ENCODE data around the gene HADH. TPM values are rescaled to one million over a fixed set of nuclear protein-coding genes. Genes with fewer than 3 reads are reported as not detected.

Gene HADH
- 10 to 100 TPM; 31.5 to 39.9 (median 35.3) TPM for total RNA-seq

DNA sequence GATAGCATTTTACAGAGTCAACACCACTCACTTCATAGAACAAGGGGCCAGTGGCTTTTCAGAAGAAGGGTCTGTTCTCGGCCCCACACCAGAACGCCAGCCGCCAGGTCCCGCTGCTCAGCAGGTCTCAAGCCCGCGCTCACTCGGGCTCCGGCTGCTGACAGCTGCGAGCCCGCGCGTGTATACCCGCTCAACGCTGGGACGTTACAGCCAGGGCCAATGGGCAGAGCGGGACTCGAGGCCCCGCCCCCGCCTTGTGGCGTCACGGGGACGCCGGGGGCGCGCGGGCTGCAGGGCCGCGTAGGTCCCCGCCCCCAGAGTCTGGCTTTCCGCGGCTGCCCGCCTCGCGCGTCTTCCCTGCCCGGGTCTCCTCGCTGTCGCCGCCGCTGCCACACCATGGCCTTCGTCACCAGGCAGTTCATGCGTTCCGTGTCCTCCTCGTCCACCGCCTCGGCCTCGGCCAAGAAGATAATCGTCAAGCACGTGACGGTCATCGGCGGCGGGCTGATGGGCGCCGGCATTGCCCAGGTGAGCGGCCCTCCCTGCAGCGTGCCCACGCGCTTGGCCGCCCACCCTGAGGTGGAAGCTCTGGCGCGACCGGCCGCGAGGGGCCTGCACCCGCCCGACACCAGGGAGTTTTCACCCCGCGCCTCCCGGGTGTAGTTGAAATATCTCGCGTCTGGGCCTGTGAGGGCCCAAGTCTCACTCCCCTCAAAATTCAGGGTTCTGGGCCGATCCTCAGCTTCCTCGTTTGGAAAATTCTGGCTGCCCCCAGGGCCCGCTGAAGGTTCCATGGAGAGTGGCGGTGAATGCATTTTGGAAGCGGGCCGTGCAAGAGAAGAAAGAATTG lies at the start of gene HADH:
Gene HADH (plus strand): TSS at position 353 of the 850 bp plus-strand sequence. CDS start 44 bp downstream, at position 397.
- DNase-seq (ENCODE audit: low spot score in 2 of 2) = peak; percentile 91 to 98
- intact Hi-C loops (cut with DNase I; ENCODE audit: low total_unique reads) = no loop called here
- TF ChIP-seq POLR2A (IDR thresholded peaks at IDR 0.05) (no peak), CTCF (IDR thresholded peaks at IDR 0.05) (no peak)
- WGBS, 2 donors = 0 to 1% methylated on average over 46 to 48 of the region's 78 CpGs
- H3K4me3 ChIP-seq (ENCODE audit: low read depth, poor library complexity, severe bottlenecking) = peak within 1 kb of the TSS; percentile 78

- no peak overlapping the region for H3K4me3 ChIP-seq (ENCODE audit: low read depth, poor library complexity, severe bottlenecking)
- TF ChIP-seq CTCF (IDR thresholded peaks at IDR 0.05) (no peak), POLR2A (IDR thresholded peaks at IDR 0.05) (no peak)
- intact Hi-C loops (cut with DNase I; ENCODE audit: low total_unique reads) = no loop called here
- DNase-seq (ENCODE audit: low spot score in 2 of 2) = no peak
- WGBS, 2 donors = 95 to 96% methylated on average over 3 of the region's 3 CpGs
These were observed 43.9 kb upstream of the HADH start for GRCh38 chr4:107945809-107946208.

GRCh38 chr4:107950746-107951540 lies 38.7 kb upstream of the HADH start:
- DNase-seq (ENCODE audit: low spot score in 2 of 2) = no peak
- intact Hi-C loops (cut with DNase I; ENCODE audit: low total_unique reads) = no loop called here
- H3K4me3 ChIP-seq (ENCODE audit: low read depth, poor library complexity, severe bottlenecking) = no peak overlapping the region
- 88 to 94% methylated on average over 2 of the region's 2 CpGs for WGBS, 2 donors
- TF ChIP-seq CTCF (IDR thresholded peaks at IDR 0.05) (no peak), POLR2A (IDR thresholded peaks at IDR 0.05) (no peak)

DNA sequence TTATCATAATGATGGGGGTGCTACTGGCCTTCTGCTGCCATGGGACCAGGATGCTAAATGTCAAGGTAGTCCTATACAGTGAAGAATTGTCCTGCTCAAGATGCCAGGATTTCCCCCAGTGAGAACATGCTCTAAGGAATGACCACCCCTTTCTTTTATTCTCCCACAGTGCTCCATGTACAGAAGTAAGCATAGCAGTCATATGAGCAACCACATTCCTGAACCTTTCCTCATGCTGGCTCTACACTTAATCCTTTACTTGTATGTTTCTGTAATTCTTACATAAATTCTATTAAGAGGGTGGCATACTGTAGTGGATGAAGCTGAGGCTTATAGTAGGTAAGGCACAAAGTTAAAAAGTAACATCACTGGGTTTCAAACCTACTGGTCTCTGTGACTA lies 38.1 kb upstream of the HADH start:
- intact Hi-C loops (cut with DNase I; ENCODE audit: low total_unique reads) = no loop called here
- no peak for DNase-seq (ENCODE audit: low spot score in 2 of 2)
- no peak for TF ChIP-seq CTCF (IDR thresholded peaks at IDR 0.05)
- TF ChIP-seq POLR2A (IDR thresholded peaks at IDR 0.05) = no peak
- no peak overlapping the region for H3K4me3 ChIP-seq (ENCODE audit: low read depth, poor library complexity, severe bottlenecking)

- no peak overlapping the region for H3K4me3 ChIP-seq (ENCODE audit: low read depth, poor library complexity, severe bottlenecking)
- intact Hi-C loops (cut with DNase I; ENCODE audit: low total_unique reads) = no loop called here
- DNase-seq (ENCODE audit: low spot score in 2 of 2) = no peak
- 81 to 84% methylated on average over 1 of the region's 1 CpG for WGBS, 2 donors
- TF ChIP-seq CTCF (IDR thresholded peaks at IDR 0.05) (no peak), POLR2A (IDR thresholded peaks at IDR 0.05) (no peak)
These were observed 33.7 kb upstream of the HADH start for GRCh38 chr4:107956011-107956410.

Data from lower leg skin (tissue), 4 donors.